ENCODE measurements around the gene BMP7. TPM values are rescaled to one million over a fixed set of nuclear protein-coding genes. Genes with fewer than 3 reads are reported as not detected.

The BMP7 gene
- polyA plus RNA-seq, 1 experiment, result not detected

DNA sequence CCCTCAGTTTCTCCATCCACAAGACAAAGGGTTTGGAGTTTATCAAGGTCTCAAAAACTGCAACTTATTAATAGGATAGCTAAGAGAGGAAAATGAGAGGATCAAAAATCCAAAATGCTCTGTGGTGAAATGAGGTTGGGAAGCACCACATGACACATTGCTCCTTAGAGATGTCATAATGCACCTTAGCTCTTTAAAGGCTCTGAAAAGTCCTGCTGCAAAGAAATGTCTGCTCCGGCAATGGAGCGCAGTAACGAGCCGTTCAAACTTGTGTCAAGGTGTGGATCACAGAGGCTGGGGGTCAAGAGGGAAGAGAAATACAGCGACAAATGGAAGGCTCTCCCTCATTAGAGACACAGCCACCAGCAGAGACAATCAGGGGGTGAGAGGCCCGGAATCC is 53.1 kb downstream of the BMP7 start:
- DNase-seq (ENCODE audit: low read depth), result no peak
- CTCF ChIA-PET, result interaction anchor here (1.1 kb wide), 1 partner anchor 122 kb away, joined by 3 read pairs; no protein-coding TSS in a partner anchor

DNA sequence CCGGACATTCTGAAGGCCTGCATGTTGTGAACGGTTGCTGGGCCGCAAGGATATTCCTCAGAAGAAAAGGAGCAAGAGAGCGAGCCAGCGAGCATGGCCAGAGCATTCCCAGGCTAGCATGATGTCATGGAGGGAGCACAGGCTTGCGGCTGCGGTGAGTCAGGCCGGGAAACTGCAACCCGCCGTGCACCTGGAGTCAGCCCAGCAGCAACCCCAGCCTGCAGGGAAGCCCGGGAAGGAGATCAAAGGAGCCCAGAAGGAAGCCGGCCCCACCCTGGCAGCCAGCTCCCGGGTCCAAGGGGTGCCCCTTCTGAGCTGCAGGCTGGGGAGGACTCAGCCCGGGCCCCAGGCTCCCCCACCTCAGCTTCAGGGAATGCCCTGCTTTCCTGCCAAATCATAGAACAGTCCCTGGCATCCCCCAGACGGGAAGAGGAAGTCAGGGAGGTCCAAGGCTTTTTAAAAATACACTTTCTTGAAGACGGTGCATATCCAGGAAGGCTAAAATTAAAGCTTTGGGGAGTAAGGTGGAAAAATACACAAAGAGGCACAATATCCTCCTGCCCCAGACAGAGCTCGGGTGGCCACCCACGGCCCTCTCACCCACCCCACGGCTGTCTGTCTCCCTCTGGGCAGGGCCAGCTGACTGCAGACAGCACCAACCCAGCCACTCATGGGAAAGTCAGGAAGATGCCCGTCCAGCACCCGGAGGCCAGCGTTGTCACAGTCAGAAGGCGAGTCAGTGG is 53.7 kb downstream of the BMP7 start:
- CTCF ChIA-PET, result interaction anchor here (1.1 to 1.3 kb wide), 2 partner anchors 17 to 121 kb away, joined by 3 read pairs; no protein-coding TSS in a partner anchor
- no peaks in the 10 kb centered on the region for H3K36me3 ChIP-seq (ENCODE audit: control insufficient read depth, insufficient read depth, low read length)
- POLR2A ChIA-PET, result no interaction called here
- TF ChIP-seq, protein P1, sequence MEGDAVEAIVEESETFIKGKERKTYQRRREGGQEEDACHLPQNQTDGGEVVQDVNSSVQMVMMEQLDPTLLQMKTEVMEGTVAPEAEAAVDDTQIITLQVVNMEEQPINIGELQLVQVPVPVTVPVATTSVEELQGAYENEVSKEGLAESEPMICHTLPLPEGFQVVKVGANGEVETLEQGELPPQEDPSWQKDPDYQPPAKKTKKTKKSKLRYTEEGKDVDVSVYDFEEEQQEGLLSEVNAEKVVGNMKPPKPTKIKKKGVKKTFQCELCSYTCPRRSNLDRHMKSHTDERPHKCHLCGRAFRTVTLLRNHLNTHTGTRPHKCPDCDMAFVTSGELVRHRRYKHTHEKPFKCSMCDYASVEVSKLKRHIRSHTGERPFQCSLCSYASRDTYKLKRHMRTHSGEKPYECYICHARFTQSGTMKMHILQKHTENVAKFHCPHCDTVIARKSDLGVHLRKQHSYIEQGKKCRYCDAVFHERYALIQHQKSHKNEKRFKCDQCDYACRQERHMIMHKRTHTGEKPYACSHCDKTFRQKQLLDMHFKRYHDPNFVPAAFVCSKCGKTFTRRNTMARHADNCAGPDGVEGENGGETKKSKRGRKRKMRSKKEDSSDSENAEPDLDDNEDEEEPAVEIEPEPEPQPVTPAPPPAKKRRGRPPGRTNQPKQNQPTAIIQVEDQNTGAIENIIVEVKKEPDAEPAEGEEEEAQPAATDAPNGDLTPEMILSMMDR (IDR thresholded peaks at IDR 0.05; ENCODE audit: insufficient read depth, low read depth, low read length), result no peak
- DNase-seq (ENCODE audit: low read depth), result no peak
- no peak overlapping the region for H3K4me3 ChIP-seq (ENCODE audit: low read depth, low read length)
- peaks cover 3% of the 10 kb centered on the region; the same call in 1 of the 2 replicates for H3K27me3 ChIP-seq (ENCODE audit: control insufficient read depth, insufficient read depth, low read length)

More for the DNA sequence above, 53.1 kb downstream of the BMP7 start:
- TF ChIP-seq, protein P1 (IDR thresholded peaks at IDR 0.05; ENCODE audit: insufficient read depth, low read depth, low read length), result no peak
- Histone ChIP-seq H3K27me3 (ENCODE audit: control insufficient read depth, insufficient read depth, low read length) (peaks cover 3% of the 10 kb centered on the region; the same call in 1 of the 2 replicates), H3K36me3 (ENCODE audit: control insufficient read depth, insufficient read depth, low read length) (no peaks in the 10 kb centered on the region), H3K4me3 (ENCODE audit: low read depth, low read length) (no peak overlapping the region)
- POLR2A ChIA-PET, result no interaction called here

DNA sequence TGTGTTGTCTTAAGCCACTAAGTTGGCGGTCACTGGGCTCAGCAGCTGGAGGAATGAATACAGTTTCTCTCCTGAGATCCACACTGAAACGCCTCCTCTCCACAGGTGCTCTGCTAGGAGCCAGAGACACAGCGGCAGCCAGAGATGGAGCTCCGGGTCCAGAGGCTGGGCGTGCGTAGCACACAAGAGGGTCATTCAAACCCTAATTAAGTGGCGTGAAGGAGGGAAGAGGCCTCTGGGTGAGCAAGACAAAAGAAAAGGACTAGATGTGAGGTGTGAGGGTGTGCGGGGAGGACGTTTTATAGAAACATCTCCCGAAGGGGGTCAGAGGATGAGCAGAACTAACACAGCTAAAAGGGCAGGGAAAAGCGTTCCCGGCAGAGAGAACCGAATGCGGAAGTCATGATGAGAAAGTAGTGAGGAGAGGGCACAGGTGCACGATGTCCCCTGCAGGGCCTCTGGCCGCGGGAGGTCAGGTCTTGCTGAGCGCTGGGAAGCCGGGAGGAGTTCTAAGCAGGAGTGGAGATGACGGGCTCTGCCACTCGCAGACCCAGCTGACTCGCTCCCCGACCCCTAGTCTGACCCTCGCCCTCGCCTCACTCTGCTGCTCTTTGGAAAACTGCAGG is 54.4 kb downstream of the BMP7 start:
- TF ChIP-seq, protein P1 (IDR thresholded peaks at IDR 0.05; ENCODE audit: insufficient read depth, low read depth, low read length), result no peak
- DNase-seq (ENCODE audit: low read depth), result no peak
- ChIA-PET CTCF (interaction anchor here (1.3 kb wide), 1 partner anchor 17 kb away, joined by 3 read pairs; no protein-coding TSS in a partner anchor), POLR2A (no interaction called here)
- Histone ChIP-seq H3K27me3 (ENCODE audit: control insufficient read depth, insufficient read depth, low read length) (peaks cover 3% of the 10 kb centered on the region; the same call in 1 of the 2 replicates), H3K4me3 (ENCODE audit: low read depth, low read length) (no peak overlapping the region), H3K36me3 (ENCODE audit: control insufficient read depth, insufficient read depth, low read length) (no peaks in the 10 kb centered on the region)

DNA sequence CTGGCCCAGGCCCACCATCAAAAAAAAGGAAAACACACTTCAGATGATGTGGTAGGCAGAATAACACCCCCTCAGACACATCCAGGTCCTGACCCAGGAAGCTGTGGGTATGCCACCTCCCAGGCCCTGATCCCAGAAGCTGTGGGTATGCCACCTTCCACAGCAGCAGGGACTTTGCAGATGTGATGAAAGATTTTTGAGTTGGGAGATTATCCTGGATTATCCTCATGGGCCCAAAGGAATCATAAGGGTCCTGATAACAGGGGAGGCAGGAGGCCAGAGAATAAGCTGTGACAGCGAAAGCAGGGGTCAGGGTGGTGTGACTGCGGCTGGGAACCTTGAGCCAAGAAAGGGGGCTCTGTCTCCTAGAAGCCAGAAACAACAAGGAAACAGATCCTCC is 55.0 kb downstream of the BMP7 start:
- DNase-seq (ENCODE audit: low read depth), result no peak
- Histone ChIP-seq H3K36me3 (ENCODE audit: control insufficient read depth, insufficient read depth, low read length) (no peaks in the 10 kb centered on the region), H3K4me3 (ENCODE audit: low read depth, low read length) (no peak overlapping the region), H3K27me3 (ENCODE audit: control insufficient read depth, insufficient read depth, low read length) (peaks cover 3% of the 10 kb centered on the region; the same call in 1 of the 2 replicates)
- POLR2A ChIA-PET, result no interaction called here
- TF ChIP-seq, protein P1 (IDR thresholded peaks at IDR 0.05; ENCODE audit: insufficient read depth, low read depth, low read length), result no peak
- CTCF ChIA-PET, result interaction anchor here (1.3 kb wide), 1 partner anchor 16 kb away, joined by 3 read pairs; no protein-coding TSS in a partner anchor

DNA sequence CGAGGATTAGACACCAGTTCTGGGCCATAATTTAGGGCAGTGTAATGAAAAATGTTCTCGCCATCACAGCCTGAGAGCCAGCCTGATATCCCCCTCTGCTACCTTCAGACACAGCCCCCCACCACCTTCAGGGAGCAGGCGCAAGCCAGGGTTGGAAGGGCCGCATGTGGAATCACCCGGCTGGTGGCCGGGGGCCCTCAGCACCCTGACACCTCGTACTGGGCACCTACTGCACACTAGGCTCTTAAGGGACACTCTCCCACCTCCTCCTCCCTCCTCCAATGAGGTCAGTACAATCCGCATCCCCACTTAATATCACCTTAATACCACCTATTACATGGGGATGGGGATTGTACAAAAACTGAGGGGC is 55.5 kb downstream of the BMP7 start:
- Histone ChIP-seq H3K27me3 (ENCODE audit: control insufficient read depth, insufficient read depth, low read length) (peaks cover 3% of the 10 kb centered on the region; the same call in 1 of the 2 replicates), H3K36me3 (ENCODE audit: control insufficient read depth, insufficient read depth, low read length) (no peaks in the 10 kb centered on the region), H3K4me3 (ENCODE audit: low read depth, low read length) (no peak overlapping the region)
- ChIA-PET POLR2A (no interaction called here), CTCF (no interaction called here)
- no peak for DNase-seq (ENCODE audit: low read depth)
- TF ChIP-seq, protein P1 (IDR thresholded peaks at IDR 0.05; ENCODE audit: insufficient read depth, low read depth, low read length), result no peak
